ENCODE measurements around the gene ZBTB1.
"Not testable (repeated sequence)": the region's sequence is repeated elsewhere in the genome, so short reads cannot be mapped to it uniquely, and the experiment has no call there.

The ZBTB1 gene

GRCh38 chr14:64562436-64562835 is 57.9 kb downstream of the ZBTB1 start:
- H3K9me3 ChIP-seq (ENCODE audit: control insufficient read depth in 5 of 5, low read length in 5 of 5) = no peaks in the 10 kb centered on the region
- no peaks in the 10 kb centered on the region for H3K27me3 ChIP-seq (ENCODE audit: control insufficient read depth in 5 of 5, insufficient read depth in 4 of 5, low read length in 5 of 5)
- H3K27ac ChIP-seq (ENCODE audit: low read depth, low read length) = no peak overlapping the region
- H3K4me1 ChIP-seq (ENCODE audit: control insufficient read depth in 5 of 5, insufficient read depth in 5 of 5, low read length in 5 of 5) = peaks cover 4 to 19% (median 11%) of the 10 kb centered on the region in 5 donors
- H3K36me3 ChIP-seq (ENCODE audit: control insufficient read depth in 5 of 5, insufficient read depth in 5 of 5, low read length in 5 of 5) = no peaks in the 10 kb centered on the region
- H3K4me3 ChIP-seq (ENCODE audit: low read depth in 1 of 5, low read length in 5 of 5) = no peak overlapping the region
- no peak overlapping the region for H3K9ac ChIP-seq (ENCODE audit: low read length in 5 of 5)

- Histone ChIP-seq H3K27me3 (ENCODE audit: control insufficient read depth in 5 of 5, insufficient read depth in 4 of 5, low read length in 5 of 5) (no peaks in the 10 kb centered on the region), H3K36me3 (ENCODE audit: control insufficient read depth in 5 of 5, insufficient read depth in 5 of 5, low read length in 5 of 5) (no peaks in the 10 kb centered on the region), H3K4me1 (ENCODE audit: control insufficient read depth in 5 of 5, insufficient read depth in 5 of 5, low read length in 5 of 5) (peaks cover 4 to 22% (median 15%) of the 10 kb centered on the region in 5 donors), H3K9me3 (ENCODE audit: control insufficient read depth in 5 of 5, low read length in 5 of 5) (no peaks in the 10 kb centered on the region), H3K9ac (ENCODE audit: low read length in 5 of 5) (no peak overlapping the region), H3K4me3 (ENCODE audit: low read depth in 1 of 5, low read length in 5 of 5) (no peak overlapping the region), H3K27ac (ENCODE audit: low read depth, low read length) (no peak overlapping the region)
Observed at GRCh38 chr14:64563696-64564095, 59.1 kb downstream of the ZBTB1 start.

GRCh38 chr14:64566651-64567122 is 62.1 kb downstream of the ZBTB1 start:
- Histone ChIP-seq H3K27ac (ENCODE audit: low read depth, low read length) (peak overlapping the region; percentile 32), H3K9ac (ENCODE audit: low read length in 5 of 5) (no peak overlapping the region), H3K4me3 (ENCODE audit: low read depth in 1 of 5, low read length in 5 of 5) (no peak overlapping the region), H3K4me1 (ENCODE audit: control insufficient read depth in 5 of 5, insufficient read depth in 5 of 5, low read length in 5 of 5) (peaks cover 4 to 26% (median 20%) of the 10 kb centered on the region in 5 donors), H3K27me3 (ENCODE audit: control insufficient read depth in 5 of 5, insufficient read depth in 4 of 5, low read length in 5 of 5) (no peaks in the 10 kb centered on the region), H3K36me3 (ENCODE audit: control insufficient read depth in 5 of 5, insufficient read depth in 5 of 5, low read length in 5 of 5) (no peaks in the 10 kb centered on the region), H3K9me3 (ENCODE audit: control insufficient read depth in 5 of 5, low read length in 5 of 5) (no peaks in the 10 kb centered on the region)

- Histone ChIP-seq H3K9ac (ENCODE audit: low read length in 5 of 5) (no peak overlapping the region), H3K27ac (ENCODE audit: low read depth, low read length) (peak overlapping the region; percentile 72), H3K4me1 (ENCODE audit: control insufficient read depth in 5 of 5, insufficient read depth in 5 of 5, low read length in 5 of 5) (peaks cover 4 to 30% (median 24%) of the 10 kb centered on the region in 5 donors), H3K27me3 (ENCODE audit: control insufficient read depth in 5 of 5, insufficient read depth in 4 of 5, low read length in 5 of 5) (no peaks in the 10 kb centered on the region), H3K9me3 (ENCODE audit: control insufficient read depth in 5 of 5, low read length in 5 of 5) (no peaks in the 10 kb centered on the region), H3K36me3 (ENCODE audit: control insufficient read depth in 5 of 5, insufficient read depth in 5 of 5, low read length in 5 of 5) (no peaks in the 10 kb centered on the region), H3K4me3 (ENCODE audit: low read depth in 1 of 5, low read length in 5 of 5) (no peak overlapping the region)
Observed at GRCh38 chr14:64569138-64569631, 64.6 kb downstream of the ZBTB1 start.

GRCh38 chr14:64569646-64570045 is 65.1 kb downstream of the ZBTB1 start:
- H3K9ac ChIP-seq (ENCODE audit: low read length in 5 of 5); H3K27me3 ChIP-seq (ENCODE audit: control insufficient read depth in 5 of 5, insufficient read depth in 4 of 5, low read length in 5 of 5); H3K9me3 ChIP-seq (ENCODE audit: control insufficient read depth in 5 of 5, low read length in 5 of 5); H3K36me3 ChIP-seq (ENCODE audit: control insufficient read depth in 5 of 5, insufficient read depth in 5 of 5, low read length in 5 of 5); H3K4me3 ChIP-seq (ENCODE audit: low read depth in 1 of 5, low read length in 5 of 5): not testable (repeated sequence)
- peaks cover 4 to 30% (median 24%) of the 10 kb centered on the region in 5 donors for H3K4me1 ChIP-seq (ENCODE audit: control insufficient read depth in 5 of 5, insufficient read depth in 5 of 5, low read length in 5 of 5)
- peak overlapping the region; percentile 72 for H3K27ac ChIP-seq (ENCODE audit: low read depth, low read length)

GRCh38 chr14:64572386-64573104 is 68.0 kb downstream of the ZBTB1 start:
- Histone ChIP-seq H3K4me1 (ENCODE audit: control insufficient read depth in 5 of 5, insufficient read depth in 5 of 5, low read length in 5 of 5) (peaks cover 0 to 23% (median 16%) of the 10 kb centered on the region in 5 donors), H3K27ac (ENCODE audit: low read depth, low read length) (peak overlapping the region; percentile 18), H3K27me3 (ENCODE audit: control insufficient read depth in 5 of 5, insufficient read depth in 4 of 5, low read length in 5 of 5) (no peaks in the 10 kb centered on the region), H3K9ac (ENCODE audit: low read length in 5 of 5) (no peak overlapping the region), H3K9me3 (ENCODE audit: control insufficient read depth in 5 of 5, low read length in 5 of 5) (no peaks in the 10 kb centered on the region), H3K36me3 (ENCODE audit: control insufficient read depth in 5 of 5, insufficient read depth in 5 of 5, low read length in 5 of 5) (no peaks in the 10 kb centered on the region), H3K4me3 (ENCODE audit: low read depth in 1 of 5, low read length in 5 of 5) (no peak overlapping the region)

- no peaks in the 10 kb centered on the region for H3K27me3 ChIP-seq (ENCODE audit: control insufficient read depth in 5 of 5, insufficient read depth in 4 of 5, low read length in 5 of 5)
- H3K4me3 ChIP-seq (ENCODE audit: low read depth in 1 of 5, low read length in 5 of 5) = no peak overlapping the region
- no peaks in the 10 kb centered on the region for H3K36me3 ChIP-seq (ENCODE audit: control insufficient read depth in 5 of 5, insufficient read depth in 5 of 5, low read length in 5 of 5)
- peaks cover 0 to 23% (median 16%) of the 10 kb centered on the region in 5 donors for H3K4me1 ChIP-seq (ENCODE audit: control insufficient read depth in 5 of 5, insufficient read depth in 5 of 5, low read length in 5 of 5)
- H3K9me3 ChIP-seq (ENCODE audit: control insufficient read depth in 5 of 5, low read length in 5 of 5) = no peaks in the 10 kb centered on the region
- H3K9ac ChIP-seq (ENCODE audit: low read length in 5 of 5) = no peak overlapping the region
- no peak overlapping the region for H3K27ac ChIP-seq (ENCODE audit: low read depth, low read length)
Observed at GRCh38 chr14:64573109-64573508, 68.5 kb downstream of the ZBTB1 start.
